Fibroblast of peridontal ligament (primary cell): ENCODE measurements around the gene CASP8AP2.
"Not testable (repeated sequence)": the region's sequence is repeated elsewhere in the genome, so short reads cannot be mapped to it uniquely, and the experiment has no call there.

Experiments
- DNase-seq: peaks from one replicate; pipeline ENCODE4 v3.0.0-alpha.2; 2010; ENCODE audit errors: extremely low read depth

Gene CASP8AP2

GRCh38 chr6:89819336-89820130 lies 10.1 kb upstream of the CASP8AP2 start, which contains the start of gene MDN1:
MDN1 (minus strand) TSS chr6:89819794; CDS start chr6:89819607, 187 bp downstream.
- DNase-seq = peak; percentile 93

GRCh38 chr6:89826029-89826528 lies 3.6 kb upstream of the CASP8AP2 start:
- DNase-seq = peak; percentile 63

GRCh38 chr6:89828475-89828987 lies 1.1 kb upstream of the CASP8AP2 start:
- not testable (repeated sequence) for DNase-seq

- no peak for DNase-seq
Observed at GRCh38 chr6:89828988-89829471, 650 bp upstream of the CASP8AP2 start.

- no peak for DNase-seq
Observed at GRCh38 chr6:89830170-89830809, 610 bp downstream of the CASP8AP2 start.

- no peak for DNase-seq
Observed at GRCh38 chr6:89834884-89835792, 5.5 kb downstream of the CASP8AP2 start.

GRCh38 chr6:89836639-89837222 lies 7.1 kb downstream of the CASP8AP2 start:
- DNase-seq = no peak

GRCh38 chr6:89840538-89840937 lies 10.9 kb downstream of the CASP8AP2 start:
- DNase-seq = no peak

- peak; percentile 13 for DNase-seq
Observed at GRCh38 chr6:89842228-89842627, 12.5 kb downstream of the CASP8AP2 start.

- peak; percentile 31 for DNase-seq
Observed at GRCh38 chr6:89843070-89843469, 13.4 kb downstream of the CASP8AP2 start.

- DNase-seq = not testable (repeated sequence)
Observed at GRCh38 chr6:89847513-89847912, 17.8 kb downstream of the CASP8AP2 start.

GRCh38 chr6:89853068-89853467 lies 23.4 kb downstream of the CASP8AP2 start:
- peak; percentile 62 for DNase-seq

GRCh38 chr6:89858041-89858440 lies 28.4 kb downstream of the CASP8AP2 start:
- DNase-seq = no peak

GRCh38 chr6:89859744-89860143 lies 30.1 kb downstream of the CASP8AP2 start:
- DNase-seq = no peak

GRCh38 chr6:89862273-89862672 lies 32.6 kb downstream of the CASP8AP2 start:
- no peak for DNase-seq

- DNase-seq = no peak
Observed at GRCh38 chr6:89862698-89863097, 33.0 kb downstream of the CASP8AP2 start.

- no peak for DNase-seq
Observed at GRCh38 chr6:89866024-89866678, 36.5 kb downstream of the CASP8AP2 start.

GRCh38 chr6:89873721-89874120 lies 44.0 kb downstream of the CASP8AP2 start:
- no peak for DNase-seq

- DNase-seq = no peak
Observed at GRCh38 chr6:89874438-89874837, 44.8 kb downstream of the CASP8AP2 start.

GRCh38 chr6:89886378-89887120 lies 56.9 kb downstream of the CASP8AP2 start:
- no peak for DNase-seq
